SH-SY5Y (cell line): ENCODE data around the gene FABP1.

Experiments used
- GATA2 ChIP-seq: IDR thresholded peaks from 2 replicates; pipeline ENCODE4 v1.6.1; 2011; ENCODE audit warnings: mild to moderate bottlenecking, low read depth, low read length
- GATA3 ChIP-seq: IDR thresholded peaks from 2 replicates; pipeline ENCODE4 v1.6.1; 2011; ENCODE audit warnings: low read depth, mild to moderate bottlenecking, low read length, moderate library complexity

DNA sequence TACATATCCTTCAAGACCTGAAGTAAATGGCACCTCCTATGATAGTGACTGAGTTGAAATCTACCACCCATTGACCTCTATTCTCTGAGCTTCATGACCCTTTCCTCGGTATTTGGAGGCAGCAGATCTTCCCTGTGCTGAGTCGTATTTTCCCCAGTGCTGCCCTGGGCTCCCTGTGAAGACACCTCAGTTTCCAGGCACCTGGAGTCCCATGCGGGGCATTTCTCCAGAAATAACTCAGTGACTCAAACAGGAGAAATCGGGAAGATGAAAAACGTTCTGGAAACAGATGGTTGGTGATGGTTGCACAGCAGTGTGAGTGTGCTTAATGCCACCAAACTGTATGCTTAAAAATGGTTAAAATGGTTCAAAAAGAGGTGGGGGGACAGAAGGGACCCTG lies 42.3 kb downstream of the FABP1 start:
- no peak for TF ChIP-seq GATA2
- TF ChIP-seq GATA3, result no peak
